Measurements from ENCODE around the gene OPTN.
"Not testable (repeated sequence)": the region's sequence is repeated elsewhere in the genome, so short reads cannot be mapped to it uniquely, and the experiment has no call there.

The OPTN gene

GRCh38 chr10:13091801-13092200, 8.2 kb upstream of the OPTN start:
- no peak for DNase-seq

GRCh38 chr10:13092291-13093102, 7.5 kb upstream of the OPTN start:
- DNase-seq: no peak

GRCh38 chr10:13094082-13094481, 5.9 kb upstream of the OPTN start:
- DNase-seq: not testable (repeated sequence)

GRCh38 chr10:13095094-13095493, 4.9 kb upstream of the OPTN start:
- no peak for DNase-seq

GRCh38 chr10:13095929-13096328, 4.0 kb upstream of the OPTN start:
- no peak for DNase-seq

GRCh38 chr10:13099144-13099665, 758 bp upstream of the OPTN start:
- peak; percentile 64 for DNase-seq

- peak; percentile 56 for DNase-seq
Observed at GRCh38 chr10:13100349-13101294, 659 bp downstream of the OPTN start.

GRCh38 chr10:13102002-13102794, 2.2 kb downstream of the OPTN start:
- DNase-seq: peak; percentile 84

- no peak for DNase-seq
Observed at GRCh38 chr10:13103554-13103953, 3.6 kb downstream of the OPTN start.

GRCh38 chr10:13104697-13105096, 4.7 kb downstream of the OPTN start:
- DNase-seq: no peak

- DNase-seq: no peak
Observed at GRCh38 chr10:13105184-13105583, 5.2 kb downstream of the OPTN start.

- no peak for DNase-seq
Observed at GRCh38 chr10:13106387-13107045, 6.6 kb downstream of the OPTN start.

- DNase-seq: no peak
Observed at GRCh38 chr10:13110908-13111307, 10.9 kb downstream of the OPTN start.

GRCh38 chr10:13113544-13113943, 13.6 kb downstream of the OPTN start:
- no peak for DNase-seq

- peak; percentile 44 for DNase-seq
Observed at GRCh38 chr10:13115832-13116803, 16.2 kb downstream of the OPTN start.

GRCh38 chr10:13117841-13118783, 18.1 kb downstream of the OPTN start:
- DNase-seq: peak; percentile 90

GRCh38 chr10:13118784-13119410, 18.9 kb downstream of the OPTN start:
- DNase-seq: peak; percentile 32

GRCh38 chr10:13120786-13121499, 21.0 kb downstream of the OPTN start:
- no peak for DNase-seq

- DNase-seq: no peak
Observed at GRCh38 chr10:13121500-13121854, 21.5 kb downstream of the OPTN start.
